Measurements from ENCODE around the gene TACC2. TPM values are rescaled to one million over a fixed set of nuclear protein-coding genes. Genes with fewer than 3 reads are reported as not detected.

The TACC2 gene
- total and polyA plus RNA-seq, 2 donors (not counting 3 experiments of a cell fraction or from before 2014, with no cell fraction given) = 14.4 to 46.2 TPM

DNA sequence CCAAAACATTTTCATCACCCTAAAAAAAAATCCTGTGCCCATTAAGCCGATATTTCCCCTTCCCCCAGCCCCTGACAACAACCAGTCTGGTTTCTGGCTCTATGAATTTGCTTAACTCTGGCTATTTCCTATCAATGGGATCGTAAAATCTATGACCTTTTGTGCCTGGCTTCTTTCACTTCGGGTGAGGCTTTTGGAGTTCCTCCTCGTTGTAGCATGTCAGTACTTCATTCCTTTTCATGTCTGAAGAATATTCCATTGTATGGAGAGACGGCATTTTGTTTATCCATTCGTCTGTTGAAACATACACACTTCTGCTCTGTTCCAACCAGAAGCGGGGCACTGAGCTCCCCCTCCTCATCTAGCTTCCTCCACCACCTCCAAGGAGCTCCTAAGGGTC, 29.5 kb downstream of the TACC2 start:
- H3K4me3 ChIP-seq (replicated peaks in 1 of 3; ENCODE audit: insufficient read depth in 1 of 3, low read depth in 1 of 3, low read length in 3 of 3) = no peak overlapping the region
- no peak overlapping the region for H3K27ac ChIP-seq (ENCODE audit: insufficient read depth, low read depth, low read length)
- no peak overlapping the region for H2AFZ ChIP-seq (ENCODE audit: low read depth, low read length)
- H3K9me1 ChIP-seq (replicated peaks; ENCODE audit: control insufficient read depth, extremely low read depth, insufficient read depth, low read length) = no peaks in the 10 kb centered on the region
- no TSS peak for BruUV-seq (replicated peaks)
- H3K27me3 ChIP-seq (ENCODE audit: control insufficient read depth in 2 of 2, insufficient read depth in 2 of 2, low read length in 2 of 2) = peaks cover 11 to 14% of the 10 kb centered on the region in 2 experiments
- TF ChIP-seq MYC (IDR thresholded peaks at IDR 0.05; ENCODE audit: low read depth, low read length) = no peak
- no peak for TF ChIP-seq FOS (IDR thresholded peaks at IDR 0.05; ENCODE audit: borderline replicate concordance, insufficient read depth, low read length)
- no peak for TF ChIP-seq JUN (IDR thresholded peaks at IDR 0.05; ENCODE audit: borderline replicate concordance, insufficient read depth, insufficient read length, low read depth)
- TF ChIP-seq GATA2 (IDR thresholded peaks at IDR 0.05; ENCODE audit: insufficient read depth, insufficient read length, low read depth, low read length) = no peak
- TF ChIP-seq, protein P1, sequence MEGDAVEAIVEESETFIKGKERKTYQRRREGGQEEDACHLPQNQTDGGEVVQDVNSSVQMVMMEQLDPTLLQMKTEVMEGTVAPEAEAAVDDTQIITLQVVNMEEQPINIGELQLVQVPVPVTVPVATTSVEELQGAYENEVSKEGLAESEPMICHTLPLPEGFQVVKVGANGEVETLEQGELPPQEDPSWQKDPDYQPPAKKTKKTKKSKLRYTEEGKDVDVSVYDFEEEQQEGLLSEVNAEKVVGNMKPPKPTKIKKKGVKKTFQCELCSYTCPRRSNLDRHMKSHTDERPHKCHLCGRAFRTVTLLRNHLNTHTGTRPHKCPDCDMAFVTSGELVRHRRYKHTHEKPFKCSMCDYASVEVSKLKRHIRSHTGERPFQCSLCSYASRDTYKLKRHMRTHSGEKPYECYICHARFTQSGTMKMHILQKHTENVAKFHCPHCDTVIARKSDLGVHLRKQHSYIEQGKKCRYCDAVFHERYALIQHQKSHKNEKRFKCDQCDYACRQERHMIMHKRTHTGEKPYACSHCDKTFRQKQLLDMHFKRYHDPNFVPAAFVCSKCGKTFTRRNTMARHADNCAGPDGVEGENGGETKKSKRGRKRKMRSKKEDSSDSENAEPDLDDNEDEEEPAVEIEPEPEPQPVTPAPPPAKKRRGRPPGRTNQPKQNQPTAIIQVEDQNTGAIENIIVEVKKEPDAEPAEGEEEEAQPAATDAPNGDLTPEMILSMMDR (IDR thresholded peaks at IDR 0.05; ENCODE audit: extremely low read depth in 1 of 2, insufficient read depth in 1 of 2, low read depth in 1 of 2, low read length in 2 of 2) = no peak
- TF ChIP-seq, protein P2, sequence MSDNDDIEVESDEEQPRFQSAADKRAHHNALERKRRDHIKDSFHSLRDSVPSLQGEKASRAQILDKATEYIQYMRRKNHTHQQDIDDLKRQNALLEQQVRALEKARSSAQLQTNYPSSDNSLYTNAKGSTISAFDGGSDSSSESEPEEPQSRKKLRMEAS (IDR thresholded peaks at IDR 0.05; ENCODE audit: insufficient read depth, insufficient read length) = no peak
- TF ChIP-seq EZH2 (IDR thresholded peaks at IDR 0.05; ENCODE audit: borderline replicate concordance, low read depth, low read length, severe bottlenecking) = no peak
- TF ChIP-seq POLR2AphosphoS5 (IDR thresholded peaks at IDR 0.05; ENCODE audit: insufficient read depth, low read depth, low read length) = no peak
- no peak for TF ChIP-seq POLR2A (IDR thresholded peaks at IDR 0.05; ENCODE audit: low read depth, low read length)
- no peaks in the 10 kb centered on the region for H3K36me3 ChIP-seq (ENCODE audit: control insufficient read depth in 2 of 2, extremely low read depth in 1 of 2, insufficient read depth in 2 of 2, low read length in 2 of 2)
- H3K9me3 ChIP-seq (replicated peaks; ENCODE audit: control insufficient read depth, insufficient read depth, low read length) = no peaks in the 10 kb centered on the region
- CTCF ChIA-PET = no interaction called here
- H4K20me1 ChIP-seq (replicated peaks; ENCODE audit: control insufficient read depth, extremely low read depth, insufficient read depth, low read length) = no peaks in the 10 kb centered on the region
- POLR2A ChIA-PET = no interaction called here
- no peaks in the 10 kb centered on the region for H3K79me2 ChIP-seq (ENCODE audit: control insufficient read depth, insufficient read depth, low read length)
- no peak for FAIRE-seq
- dilution Hi-C loops (cut with MboI; ENCODE audit: extremely low pct_ligation_motif_present, low sequenced_read_pairs) = no loop called here
- H3K4me2 ChIP-seq (ENCODE audit: insufficient read depth, low read length) = no peak overlapping the region
- intact Hi-C loops (cut with micrococcal nuclease) = no loop called here
- H3K4me1 ChIP-seq (ENCODE audit: control insufficient read depth, extremely low read depth, insufficient read depth, low read length) = no peaks in the 10 kb centered on the region
- DNase-seq (ENCODE audit: low read depth, low spot score) = no peak
- no peak overlapping the region for H3K9ac ChIP-seq (replicated peaks; ENCODE audit: extremely low read depth, insufficient read depth, low read length)
